NCI-H345 treated with DMSO at 0.1 percent for 48 hours (cell line): ENCODE results near the gene ZNF582.

Experiments used
- DNase-seq: peaks from one replicate; lab custom pipeline; 2025; ENCODE audit not compliant: unreplicated experiment; lab: John Stamatoyannopoulos, UW

The ZNF582 gene

DNA sequence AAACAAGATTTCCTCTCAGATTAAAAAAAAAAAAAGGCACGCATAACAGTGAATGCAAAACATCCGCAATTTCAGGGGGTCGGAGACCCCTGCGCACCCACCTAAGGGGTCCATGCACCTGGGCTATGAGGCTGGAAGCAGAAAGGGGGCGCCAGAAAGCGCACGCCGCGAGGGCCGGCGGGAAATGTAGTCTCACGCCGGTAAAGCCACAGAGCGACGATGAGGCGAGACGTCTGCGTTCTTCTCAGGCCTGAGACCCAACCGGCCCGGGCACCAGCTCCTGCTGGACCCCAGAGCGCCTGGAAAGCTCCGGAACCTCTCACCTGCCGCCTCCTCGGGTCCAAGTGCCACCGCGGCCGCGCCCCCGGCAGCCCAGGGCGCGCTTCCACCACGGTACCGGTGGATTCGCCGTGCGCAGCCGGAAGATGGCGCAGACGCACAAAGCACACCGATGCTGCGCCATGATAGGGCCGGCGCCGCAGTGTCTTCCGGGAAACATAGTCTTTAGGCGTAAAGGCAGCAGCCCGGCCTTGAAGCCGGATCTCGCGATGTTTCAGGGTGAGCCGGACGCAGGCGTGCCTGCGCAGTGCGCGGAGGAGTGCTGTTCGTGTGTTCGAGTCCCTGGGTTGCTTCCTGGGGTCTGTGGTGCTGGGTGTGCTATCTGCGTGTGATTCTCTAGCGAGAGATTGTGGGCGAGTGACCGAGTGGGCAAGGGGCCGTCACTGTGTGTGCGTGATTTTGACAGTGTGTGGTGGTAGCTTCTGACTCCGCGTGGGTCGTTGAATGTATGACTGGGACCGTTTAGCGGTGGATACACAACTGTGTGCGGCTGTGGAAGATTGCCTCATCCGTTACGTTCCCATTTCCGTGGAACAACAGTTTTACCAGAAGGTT lies at the start of gene ZNF582:
Gene ZNF582 (minus strand): TSS at position 416 of the 894 bp plus-strand sequence. CDS start 1,782 bp downstream, outside the sequence.
- DNase-seq, result peak; percentile 23

DNA sequence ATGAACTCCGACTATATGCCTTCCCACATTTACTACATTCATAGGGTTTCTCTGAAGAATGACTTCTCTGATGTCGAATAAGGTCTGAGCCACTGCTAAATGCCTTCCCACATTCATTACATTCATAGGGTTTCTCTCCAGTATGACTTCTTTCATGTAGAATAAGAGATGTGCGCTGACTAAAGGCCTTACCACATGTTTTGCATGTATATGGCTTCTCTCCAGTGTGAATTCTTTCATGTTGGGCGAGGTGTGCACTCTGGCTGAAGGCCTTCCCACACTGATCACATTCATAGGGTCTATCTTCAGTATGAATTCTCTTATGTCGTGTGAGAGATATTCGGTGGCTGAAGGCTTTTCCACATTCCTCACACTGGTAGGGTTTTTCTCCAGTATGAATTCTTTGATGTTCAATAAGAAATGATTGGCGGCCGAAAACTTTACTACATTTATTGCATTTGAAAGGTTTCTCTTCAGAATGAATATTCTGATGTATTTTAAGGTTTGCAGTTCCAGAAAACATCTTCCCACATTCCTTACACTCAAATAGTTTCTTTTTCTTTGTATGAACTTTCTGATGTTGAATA lies 48.0 kb upstream of the ZNF582 start:
- DNase-seq, result no peak

DNA sequence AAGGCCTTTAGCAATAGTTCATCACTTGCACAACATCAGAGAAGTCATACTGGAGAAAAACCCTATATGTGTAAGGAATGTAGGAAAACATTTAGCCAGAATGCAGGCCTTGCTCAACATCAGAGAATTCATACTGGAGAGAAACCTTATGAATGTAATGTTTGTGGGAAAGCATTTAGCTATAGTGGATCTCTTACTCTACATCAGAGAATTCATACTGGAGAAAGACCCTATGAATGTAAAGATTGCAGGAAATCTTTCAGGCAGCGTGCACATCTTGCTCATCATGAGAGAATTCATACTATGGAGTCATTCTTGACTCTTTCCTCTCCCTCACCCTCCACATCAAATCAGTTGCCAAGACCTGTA lies 30.6 kb upstream of the ZNF582 start:
- no peak for DNase-seq

DNA sequence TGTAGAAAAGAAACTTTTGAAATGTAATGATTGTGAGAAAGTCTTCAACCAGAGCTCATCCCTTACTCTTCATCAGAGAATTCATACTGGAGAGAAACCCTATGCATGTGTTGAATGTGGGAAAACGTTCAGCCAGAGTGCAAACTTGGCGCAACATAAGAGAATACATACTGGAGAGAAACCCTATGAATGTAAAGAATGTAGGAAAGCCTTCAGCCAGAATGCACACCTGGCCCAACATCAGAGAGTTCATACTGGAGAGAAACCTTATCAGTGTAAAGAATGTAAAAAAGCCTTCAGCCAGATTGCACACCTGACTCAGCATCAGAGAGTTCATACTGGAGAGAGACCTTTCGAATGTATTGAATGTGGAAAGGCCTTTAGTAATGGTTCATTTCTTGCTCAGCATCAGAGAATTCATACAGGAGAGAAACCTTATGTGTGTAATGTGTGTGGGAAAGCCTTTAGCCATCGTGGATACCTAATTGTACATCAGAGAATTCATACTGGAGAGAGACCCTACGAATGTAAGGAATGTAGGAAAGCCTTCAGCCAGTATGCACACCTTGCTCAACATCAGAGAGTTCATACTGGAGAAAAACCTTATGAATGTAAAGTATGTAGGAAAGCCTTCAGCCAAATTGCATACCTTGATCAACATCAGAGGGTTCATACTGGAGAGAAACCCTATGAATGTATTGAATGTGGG lies 30.1 kb upstream of the ZNF582 start:
- DNase-seq, result no peak

DNA sequence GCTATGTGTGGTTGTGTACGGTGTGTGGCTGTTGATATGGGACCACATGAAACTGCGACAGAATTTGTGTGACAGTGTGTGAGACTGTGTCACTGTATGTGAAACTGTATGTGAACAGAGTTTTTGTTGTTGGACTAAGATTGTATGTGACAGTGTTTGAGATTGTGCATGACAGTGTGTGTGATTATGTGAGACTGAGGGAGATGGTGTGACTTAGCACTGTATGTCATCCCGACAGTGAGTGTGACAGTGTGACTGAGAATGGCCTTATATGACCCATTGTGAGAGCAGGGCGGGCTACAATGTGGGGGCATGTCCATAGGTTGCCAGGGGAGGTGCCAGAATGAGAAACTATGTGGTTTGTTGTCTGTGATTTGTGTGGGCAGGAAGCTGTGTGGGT lies 11.7 kb upstream of the ZNF582 start:
- DNase-seq, result no peak

DNA sequence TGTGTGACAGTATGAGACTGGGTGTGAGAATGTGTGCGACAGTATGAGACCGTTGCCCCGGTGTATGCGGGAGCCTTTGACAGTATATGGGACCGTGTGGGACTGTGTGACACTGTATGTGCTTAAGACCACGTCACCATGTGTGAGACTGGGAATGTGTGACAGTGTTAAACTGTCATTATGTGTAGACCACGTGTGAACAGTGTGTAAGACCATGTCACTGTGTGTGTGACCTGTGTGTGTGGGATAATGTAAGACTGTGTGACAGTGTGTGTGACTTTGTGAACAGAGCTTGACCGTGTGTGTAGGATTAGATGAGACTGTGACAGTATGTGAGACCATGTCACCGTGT lies 11.3 kb upstream of the ZNF582 start:
- no peak for DNase-seq

DNA sequence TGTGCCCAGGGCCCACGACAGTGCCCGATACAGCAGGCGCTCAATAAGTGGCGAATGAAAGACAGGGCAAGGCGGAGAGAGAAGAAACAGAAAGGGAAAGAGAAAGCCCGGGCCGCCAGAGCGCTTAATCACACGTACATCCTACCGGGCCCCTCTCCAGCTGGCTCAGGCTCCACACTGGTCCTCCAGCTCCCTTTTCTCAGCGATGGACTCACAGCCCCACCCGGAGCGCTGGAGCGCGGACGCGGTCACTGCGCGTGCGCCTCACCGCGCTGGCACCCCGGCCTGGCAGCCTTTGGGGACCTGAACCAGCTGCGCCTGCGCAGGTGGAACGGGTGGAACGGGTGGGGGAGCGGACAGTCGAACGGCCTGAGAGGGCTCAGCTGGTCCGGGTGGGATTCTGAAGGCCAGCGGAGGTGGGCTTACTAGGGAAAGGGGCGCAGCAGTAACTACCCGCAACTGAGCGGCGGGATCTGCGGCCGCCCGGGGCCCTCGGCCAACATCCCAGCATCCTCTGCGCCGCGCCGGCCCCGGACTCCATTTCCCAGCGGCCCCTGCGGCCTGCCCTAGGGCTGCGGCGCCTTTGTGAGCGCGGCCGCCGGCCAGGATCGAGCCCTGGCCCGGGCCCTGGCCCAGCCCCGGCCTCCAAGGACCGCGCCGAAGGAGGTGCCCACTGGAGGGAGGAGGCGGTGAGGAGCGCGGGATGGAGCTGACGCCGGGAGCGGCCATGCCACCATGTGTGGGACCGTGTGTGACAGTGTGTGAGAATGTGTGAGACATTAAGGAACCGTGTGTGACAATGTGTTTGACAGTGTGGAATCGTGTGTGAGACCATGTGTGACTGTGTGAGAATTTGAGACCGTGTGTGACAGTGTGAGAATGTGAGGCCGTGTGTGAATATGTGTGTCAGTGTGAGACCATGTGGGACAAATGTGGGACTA lies 10.7 kb upstream of the ZNF582 start, which contains the start of gene ZNF583:
Gene ZNF583 (plus strand): TSS at position 569 of the 941 bp plus-strand sequence. CDS start 2,783 bp downstream, outside the sequence.
- peak; percentile 15 for DNase-seq

DNA sequence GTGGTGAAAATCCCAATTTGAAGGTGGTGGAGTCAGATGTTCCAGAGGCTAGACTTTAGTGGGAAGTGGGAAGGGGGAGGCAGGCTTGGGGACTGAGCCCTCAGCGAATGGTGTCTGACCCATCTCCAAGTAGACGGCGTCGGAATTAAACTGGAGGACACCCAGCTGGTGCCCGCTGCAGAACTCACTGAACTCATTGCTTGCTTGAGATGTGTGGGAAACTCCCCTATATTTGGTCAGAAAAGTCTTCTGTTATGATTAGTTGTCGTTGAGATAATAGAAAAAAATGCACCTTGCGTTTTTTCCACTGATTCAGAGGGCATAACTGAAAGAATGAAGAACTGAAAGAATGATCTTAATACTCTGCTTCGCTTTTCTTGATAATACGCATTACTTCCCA lies 9.9 kb upstream of the ZNF582 start:
- no peak for DNase-seq

DNA sequence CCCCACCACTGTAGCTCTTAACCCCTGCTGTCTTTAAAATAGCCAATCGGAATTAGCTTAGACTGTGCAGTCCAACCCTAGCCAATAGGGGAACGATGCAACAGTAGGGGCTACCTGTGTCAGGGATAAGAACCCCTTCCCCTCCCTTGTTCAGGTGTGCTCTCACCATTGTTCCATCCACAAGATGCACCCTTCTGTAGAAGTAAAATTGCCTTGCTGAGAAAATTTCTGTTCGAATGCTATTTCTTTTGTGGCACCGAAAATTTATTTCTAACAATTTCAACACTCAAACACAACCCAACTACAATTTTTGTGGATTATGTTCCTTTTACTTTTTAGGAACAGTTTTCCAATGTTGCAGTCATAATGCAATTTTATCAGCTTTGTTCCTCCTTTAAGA lies 7.2 kb upstream of the ZNF582 start:
- DNase-seq, result no peak

DNA sequence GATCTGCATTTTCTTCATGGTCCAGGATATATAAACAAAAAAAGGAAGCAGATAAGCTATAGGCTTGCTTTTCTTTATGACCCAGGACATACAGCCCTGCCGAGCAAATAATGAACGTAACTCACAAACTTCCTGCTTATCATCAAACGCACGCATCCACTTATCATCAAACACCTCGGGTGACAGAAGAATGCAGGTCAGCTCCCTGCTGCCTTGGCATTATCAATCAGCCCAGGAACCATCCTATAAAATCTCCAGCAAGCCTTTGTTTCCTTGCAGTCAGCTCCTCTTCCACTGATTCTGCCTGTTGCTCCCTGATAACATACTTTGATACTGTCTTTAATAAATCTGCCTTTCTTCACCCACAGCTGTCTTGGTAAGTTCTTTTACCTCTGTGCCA lies 5.5 kb upstream of the ZNF582 start:
- DNase-seq, result no peak

DNA sequence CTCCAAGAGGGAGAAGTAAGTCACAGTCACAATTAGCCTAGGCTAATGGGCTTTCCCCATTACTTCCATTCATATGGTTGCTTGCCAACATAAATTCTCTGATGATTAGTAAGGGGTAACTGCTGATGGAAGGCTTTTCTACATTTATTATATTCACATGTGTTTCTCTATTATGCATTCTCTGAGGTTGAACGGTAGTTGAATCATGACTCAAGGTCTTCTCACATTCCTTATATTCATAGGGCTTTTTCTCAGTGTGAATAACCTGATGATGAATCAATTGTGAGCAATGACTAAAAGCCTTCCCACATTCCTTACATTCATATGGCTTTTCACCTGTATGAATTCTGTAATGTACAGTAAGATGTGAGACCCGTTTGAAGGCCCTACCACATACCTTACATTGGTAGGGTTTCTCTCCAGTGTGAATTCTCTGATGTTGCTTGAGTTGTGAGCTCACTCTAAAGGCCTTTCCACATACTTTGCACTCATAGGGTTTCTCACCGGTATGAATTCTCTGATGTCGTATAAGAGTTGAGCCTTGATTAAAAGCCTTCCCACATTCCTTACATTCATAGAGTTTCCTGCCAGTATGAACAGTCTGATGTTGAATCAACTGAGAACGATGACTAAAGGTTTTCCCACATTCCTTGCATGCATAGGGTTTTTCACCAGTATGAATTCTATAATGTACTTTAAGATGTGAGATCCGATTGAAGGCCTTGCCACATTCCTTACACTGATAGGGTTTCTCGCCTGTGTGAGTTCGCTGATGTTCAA lies 9.3 kb downstream of the ZNF582 start:
- DNase-seq, result no peak

DNA sequence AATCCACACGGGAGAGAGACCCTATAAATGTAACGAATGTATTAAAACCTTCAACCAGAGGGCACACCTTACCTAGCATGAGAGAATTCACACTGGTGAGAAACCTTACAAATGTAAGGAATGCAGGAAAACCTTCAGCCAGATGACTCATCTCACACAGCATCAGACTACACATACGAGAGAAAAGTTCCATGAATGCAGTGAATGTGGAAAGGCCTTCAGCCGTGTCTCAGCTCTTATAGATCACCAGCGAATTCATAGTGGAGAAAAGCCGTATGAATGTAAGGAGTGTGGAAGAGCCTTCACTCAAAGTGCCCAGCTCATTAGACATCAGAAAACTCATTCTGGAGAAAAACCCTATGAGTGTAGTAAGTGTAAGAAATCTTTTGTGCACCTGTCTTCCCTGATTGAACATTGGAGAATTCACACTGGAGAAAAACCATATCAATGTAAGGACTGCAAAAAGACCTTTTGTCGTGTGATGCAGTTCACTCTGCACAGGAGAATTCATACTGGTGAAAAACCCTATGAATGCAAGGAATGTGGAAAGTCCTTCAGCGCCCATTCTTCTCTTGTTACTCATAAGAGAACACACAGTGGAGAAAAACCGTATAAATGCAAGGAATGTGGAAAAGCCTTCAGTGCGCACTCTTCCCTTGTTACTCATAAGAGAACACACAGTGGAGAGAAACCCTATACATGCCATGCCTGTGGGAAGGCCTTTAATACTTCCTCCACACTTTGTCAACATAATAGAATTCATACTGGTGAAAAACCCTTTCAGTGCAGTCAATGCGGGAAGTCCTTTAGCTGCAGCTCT lies 16.0 kb downstream of the ZNF582 start:
- no peak for DNase-seq

DNA sequence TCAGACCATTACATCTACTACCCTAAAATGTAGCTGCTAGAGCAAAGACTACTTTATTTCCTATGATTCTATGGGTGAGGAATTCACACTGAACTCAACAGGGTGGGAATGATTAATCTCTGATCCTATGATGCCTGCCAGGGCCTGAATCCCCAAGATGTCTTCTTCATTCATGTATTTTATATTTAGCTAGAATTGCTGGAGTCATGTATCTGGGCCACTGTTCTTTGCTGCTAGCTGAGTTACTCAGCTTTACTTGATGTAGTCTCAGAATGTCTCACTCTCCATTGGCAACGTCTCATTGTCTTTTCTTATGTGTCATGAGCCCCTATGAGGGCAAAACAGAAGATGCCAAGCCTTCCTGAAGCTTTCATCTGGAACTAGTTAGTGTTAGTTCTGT lies 21.1 kb downstream of the ZNF582 start:
- no peak for DNase-seq

DNA sequence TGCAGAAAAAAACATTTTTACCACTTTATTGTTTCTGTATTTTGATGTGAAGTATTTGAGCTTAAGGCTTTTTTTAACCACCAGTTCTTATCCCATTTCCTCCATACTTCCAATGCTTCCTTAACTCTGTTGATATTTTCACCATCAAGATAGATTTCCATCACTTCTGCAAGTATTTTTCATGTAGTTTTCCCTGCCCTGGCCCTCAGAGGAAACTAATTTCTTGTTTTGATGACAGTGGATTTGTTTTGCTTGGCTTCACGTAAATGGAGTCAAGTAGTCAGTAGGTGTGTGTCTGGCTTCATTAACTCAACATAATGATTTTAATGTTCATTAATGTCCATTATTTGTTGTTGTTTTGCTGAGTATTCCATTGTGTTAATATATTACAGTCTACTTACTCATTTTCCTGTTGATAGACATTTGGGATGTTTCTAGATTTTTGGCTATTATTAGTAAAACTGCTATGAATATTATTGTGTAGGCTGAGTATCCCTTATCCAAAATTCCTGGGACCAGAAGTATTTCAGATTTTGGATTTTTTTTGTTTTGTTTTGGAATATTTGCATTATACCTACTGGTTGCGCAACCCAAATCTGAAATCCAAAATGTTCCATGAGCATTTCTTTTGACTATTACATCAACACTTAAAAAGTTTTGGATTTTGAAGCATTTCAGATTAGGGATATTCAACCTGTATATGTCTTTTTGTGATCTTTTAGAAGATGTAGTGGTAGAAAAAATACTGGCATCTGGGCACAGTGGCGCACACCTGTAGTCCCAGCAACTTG lies 23.3 kb downstream of the ZNF582 start:
- no peak for DNase-seq

DNA sequence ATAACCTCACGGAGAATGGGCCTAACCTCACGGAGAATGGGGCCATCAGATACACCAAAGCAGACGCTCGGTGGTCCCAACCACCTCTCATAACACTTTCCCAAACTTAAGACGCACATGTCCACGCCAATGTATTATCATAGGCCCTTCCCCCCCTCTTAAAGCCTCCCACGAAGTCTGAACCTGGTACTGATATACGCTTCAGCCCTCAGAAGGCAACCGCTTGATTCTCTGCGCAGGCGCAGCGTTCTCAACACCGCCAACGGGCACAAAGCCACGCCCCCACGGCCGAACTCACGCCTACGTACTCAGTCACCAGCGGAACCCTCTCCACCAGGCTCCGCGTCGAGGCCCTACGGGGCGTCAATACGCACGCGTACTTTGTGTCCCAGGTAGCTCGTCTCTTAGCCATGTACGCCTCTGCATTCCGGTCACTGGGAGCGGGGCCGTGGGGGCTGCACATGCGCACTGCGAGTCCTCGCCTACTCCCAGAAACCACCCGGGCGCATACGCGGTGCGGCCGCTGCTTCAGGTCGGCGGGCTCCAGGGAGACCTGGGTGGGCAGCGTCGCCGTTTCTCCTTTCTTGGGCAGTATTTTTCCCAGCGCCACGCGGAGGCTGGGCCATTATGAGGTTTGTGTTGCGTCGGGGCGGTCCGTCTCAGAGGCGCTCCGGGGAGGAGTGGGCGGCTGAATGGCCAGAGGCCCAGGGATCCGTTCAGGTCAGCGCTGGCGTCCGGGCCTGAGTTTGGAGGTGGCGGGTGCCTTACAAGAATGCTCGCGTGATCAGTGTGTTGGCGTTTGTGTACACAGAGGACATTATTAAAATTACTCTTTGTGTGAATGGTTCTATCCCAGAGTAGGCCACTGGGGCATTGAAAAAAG lies 25.3 kb downstream of the ZNF582 start:
- peak; percentile 42 for DNase-seq

DNA sequence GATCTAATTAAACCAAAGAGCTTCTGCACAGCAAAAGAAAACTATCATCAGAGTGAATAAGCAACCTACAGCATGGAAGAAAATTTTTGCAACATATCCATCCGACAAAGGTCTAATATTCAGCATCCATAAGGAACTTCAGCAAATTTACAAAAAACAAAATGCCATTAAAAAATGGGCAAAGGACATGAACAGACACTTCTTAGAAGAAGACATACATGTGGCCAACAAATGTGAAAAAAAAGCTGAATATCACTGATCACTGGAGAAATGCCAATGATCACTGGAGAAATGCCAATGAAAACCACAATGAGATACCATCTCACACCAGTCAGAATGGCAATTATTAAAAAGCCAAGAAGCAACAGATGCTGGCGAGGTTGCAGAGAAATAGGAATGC lies 32.5 kb downstream of the ZNF582 start:
- DNase-seq, result no peak

DNA sequence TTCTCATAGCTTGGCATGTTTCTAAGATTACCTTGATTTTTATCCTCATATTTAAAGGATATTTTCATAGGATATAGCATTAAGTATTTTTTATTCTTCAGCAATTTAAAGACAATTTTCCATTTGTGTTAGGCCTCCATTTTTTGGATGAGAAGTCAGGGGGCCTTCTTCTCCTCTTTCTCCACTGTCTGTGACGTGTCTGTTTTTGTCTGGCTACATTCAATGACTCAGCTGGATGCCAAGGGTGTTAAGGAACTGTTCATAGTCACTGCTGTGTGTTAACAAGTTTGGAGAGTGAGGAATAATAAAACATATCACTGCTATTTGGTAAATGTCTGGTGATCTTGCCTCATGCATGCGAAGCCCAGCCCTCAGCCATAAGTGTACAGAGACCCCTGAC lies 36.4 kb downstream of the ZNF582 start:
- DNase-seq, result no peak
